ENCODE results near the gene PGAM1. TPM values are rescaled to one million over a fixed set of nuclear protein-coding genes. Genes with fewer than 3 reads are reported as not detected.
A peak's percentile ranks its signal among the peaks of the same experiment; 100 is the strongest.

The PGAM1 gene
- total RNA-seq, 1 donor from 2014 or later: 706 TPM

GRCh38 chr10:97435211-97435610 lies 9.2 kb downstream of the PGAM1 start:
- Histone ChIP-seq H3K4me3 (ENCODE audit: insufficient read depth, low read depth, low read length) (no peak overlapping the region), H3K27ac (ENCODE audit: low read depth, low read length) (no peak overlapping the region), H3K9me3 (ENCODE audit: insufficient read depth, low read depth, low read length) (no peaks in the 10 kb centered on the region), H3K27me3 (ENCODE audit: insufficient read depth, low read length) (no peaks in the 10 kb centered on the region), H4K20me1 (ENCODE audit: insufficient read depth, low read length) (peaks cover 20% of the 10 kb centered on the region), H3K79me2 (ENCODE audit: insufficient read depth, low read length) (peaks cover 9% of the 10 kb centered on the region), H2AFZ (ENCODE audit: low read depth, low read length) (no peak overlapping the region), H3K4me2 (ENCODE audit: low read length) (no peak overlapping the region), H3K36me3 (ENCODE audit: insufficient read depth, low read length) (peaks cover 32% of the 10 kb centered on the region), H3K9ac (ENCODE audit: low read length) (no peak overlapping the region), H3K4me1 (ENCODE audit: insufficient read depth, low read length) (no peaks in the 10 kb centered on the region)
- H3K27ac Mint-ChIP-seq (ENCODE audit: unreplicated experiment): no peak overlapping the region
- H3K27me3 Mint-ChIP-seq (ENCODE audit: low read depth, unreplicated experiment): no peaks in the 10 kb centered on the region
- H3K36me3 Mint-ChIP-seq (ENCODE audit: low read depth, unreplicated experiment): peaks cover 10% of the 10 kb centered on the region
- TF ChIP-seq EZH2 (IDR thresholded peaks at IDR 0.05; ENCODE audit: insufficient read depth, low read length): no peak
- TF ChIP-seq CTCF (IDR thresholded peaks at IDR 0.05; ENCODE audit: insufficient read depth, low read depth, low read length): no peak
- peaks cover 6% of the 10 kb centered on the region for H3K4me1 Mint-ChIP-seq (ENCODE audit: low read depth, unreplicated experiment)
- no peak overlapping the region for H3K4me3 Mint-ChIP-seq (ENCODE audit: unreplicated experiment)
- DNase-seq (ENCODE audit: low read depth): no peak
- H3K9me3 Mint-ChIP-seq (ENCODE audit: unreplicated experiment): no peaks in the 10 kb centered on the region
- no peak for FAIRE-seq

- no peaks in the 10 kb centered on the region for H3K9me3 ChIP-seq (ENCODE audit: insufficient read depth, low read depth, low read length)
- H3K27ac Mint-ChIP-seq (ENCODE audit: unreplicated experiment): no peak overlapping the region
- H3K36me3 ChIP-seq (ENCODE audit: insufficient read depth, low read length): peaks cover 14% of the 10 kb centered on the region
- H3K4me1 Mint-ChIP-seq (ENCODE audit: low read depth, unreplicated experiment): peaks cover 10% of the 10 kb centered on the region
- H2AFZ ChIP-seq (ENCODE audit: low read depth, low read length): no peak overlapping the region
- DNase-seq (ENCODE audit: low read depth): no peak
- no peak overlapping the region for H3K4me3 Mint-ChIP-seq (ENCODE audit: unreplicated experiment)
- no peak for FAIRE-seq
- TF ChIP-seq CTCF (IDR thresholded peaks at IDR 0.05; ENCODE audit: insufficient read depth, low read depth, low read length): no peak
- TF ChIP-seq EZH2 (IDR thresholded peaks at IDR 0.05; ENCODE audit: insufficient read depth, low read length): no peak
- peaks cover 37% of the 10 kb centered on the region for H3K79me2 ChIP-seq (ENCODE audit: insufficient read depth, low read length)
- no peaks in the 10 kb centered on the region for H3K27me3 ChIP-seq (ENCODE audit: insufficient read depth, low read length)
- H3K9ac ChIP-seq (ENCODE audit: low read length): no peak overlapping the region
- no peak overlapping the region for H3K4me3 ChIP-seq (ENCODE audit: insufficient read depth, low read depth, low read length)
- peaks cover 10% of the 10 kb centered on the region for H4K20me1 ChIP-seq (ENCODE audit: insufficient read depth, low read length)
- no peaks in the 10 kb centered on the region for H3K27me3 Mint-ChIP-seq (ENCODE audit: low read depth, unreplicated experiment)
- no peak overlapping the region for H3K27ac ChIP-seq (ENCODE audit: low read depth, low read length)
- H3K4me2 ChIP-seq (ENCODE audit: low read length): no peak overlapping the region
- H3K9me3 Mint-ChIP-seq (ENCODE audit: unreplicated experiment): no peaks in the 10 kb centered on the region
- H3K4me1 ChIP-seq (ENCODE audit: insufficient read depth, low read length): peaks cover 16% of the 10 kb centered on the region
- H3K36me3 Mint-ChIP-seq (ENCODE audit: low read depth, unreplicated experiment): peaks cover 7% of the 10 kb centered on the region
These were observed 16.3 kb downstream of the PGAM1 start for GRCh38 chr10:97442277-97442676.

GRCh38 chr10:97444212-97444611 lies 18.2 kb downstream of the PGAM1 start:
- Histone ChIP-seq H3K9ac (ENCODE audit: low read length) (peak overlapping the region; percentile 94), H3K4me3 (ENCODE audit: insufficient read depth, low read depth, low read length) (no peak overlapping the region), H3K27me3 (ENCODE audit: insufficient read depth, low read length) (no peaks in the 10 kb centered on the region), H2AFZ (ENCODE audit: low read depth, low read length) (no peak overlapping the region), H4K20me1 (ENCODE audit: insufficient read depth, low read length) (peaks cover 26% of the 10 kb centered on the region), H3K36me3 (ENCODE audit: insufficient read depth, low read length) (peaks cover 14% of the 10 kb centered on the region), H3K27ac (ENCODE audit: low read depth, low read length) (no peak overlapping the region), H3K79me2 (ENCODE audit: insufficient read depth, low read length) (peaks cover 56% of the 10 kb centered on the region), H3K9me3 (ENCODE audit: insufficient read depth, low read depth, low read length) (no peaks in the 10 kb centered on the region), H3K4me1 (ENCODE audit: insufficient read depth, low read length) (peaks cover 18% of the 10 kb centered on the region), H3K4me2 (ENCODE audit: low read length) (peak overlapping the region; percentile 92)
- FAIRE-seq (no peak), DNase-seq (ENCODE audit: low read depth) (no peak)
- peak overlapping the region; percentile 2 for H3K4me3 Mint-ChIP-seq (ENCODE audit: unreplicated experiment)
- H3K4me1 Mint-ChIP-seq (ENCODE audit: low read depth, unreplicated experiment): peaks cover 20% of the 10 kb centered on the region
- peaks cover 2% of the 10 kb centered on the region for H3K36me3 Mint-ChIP-seq (ENCODE audit: low read depth, unreplicated experiment)
- H3K9me3 Mint-ChIP-seq (ENCODE audit: unreplicated experiment): no peaks in the 10 kb centered on the region
- no peaks in the 10 kb centered on the region for H3K27me3 Mint-ChIP-seq (ENCODE audit: low read depth, unreplicated experiment)
- TF ChIP-seq CTCF (IDR thresholded peaks at IDR 0.05; ENCODE audit: insufficient read depth, low read depth, low read length) (no peak), EZH2 (IDR thresholded peaks at IDR 0.05; ENCODE audit: insufficient read depth, low read length) (no peak)
- H3K27ac Mint-ChIP-seq (ENCODE audit: unreplicated experiment): no peak overlapping the region
